GM18870 (cell line): ENCODE measurements around the gene FBXO10.
"Not testable (repeated sequence)": the region's sequence is repeated elsewhere in the genome, so short reads cannot be mapped to it uniquely, and the experiment has no call there.

Experiments used
- ATAC-seq: cut with Tn5 transposase; IDR thresholded peaks from one replicate; pipeline ENCODE4 v1.9.1; 2021; ENCODE audit warnings: moderate library complexity; ENCODE audit not compliant: unreplicated experiment

The FBXO10 gene

DNA sequence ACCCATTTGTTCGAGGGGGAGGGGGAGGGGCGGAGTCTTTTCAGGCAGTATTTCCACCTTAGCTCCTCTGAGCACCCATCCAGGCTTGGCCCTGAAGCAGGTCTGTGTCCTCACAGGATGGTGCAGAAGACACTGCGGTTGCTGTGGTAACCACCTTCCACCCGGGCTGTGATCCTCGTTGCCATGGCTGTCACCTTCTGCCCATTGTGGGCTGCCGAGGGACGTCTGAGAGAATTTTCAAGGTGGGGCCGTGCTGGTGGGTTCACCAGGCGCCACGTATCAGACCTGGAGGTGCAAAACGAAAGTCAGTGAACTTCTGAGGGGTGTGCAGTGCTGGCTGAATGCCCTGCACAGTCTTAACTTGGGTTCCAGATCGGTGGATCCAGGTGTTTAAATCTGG, 63.7 kb downstream of the FBXO10 start:
- no peak for ATAC-seq

DNA sequence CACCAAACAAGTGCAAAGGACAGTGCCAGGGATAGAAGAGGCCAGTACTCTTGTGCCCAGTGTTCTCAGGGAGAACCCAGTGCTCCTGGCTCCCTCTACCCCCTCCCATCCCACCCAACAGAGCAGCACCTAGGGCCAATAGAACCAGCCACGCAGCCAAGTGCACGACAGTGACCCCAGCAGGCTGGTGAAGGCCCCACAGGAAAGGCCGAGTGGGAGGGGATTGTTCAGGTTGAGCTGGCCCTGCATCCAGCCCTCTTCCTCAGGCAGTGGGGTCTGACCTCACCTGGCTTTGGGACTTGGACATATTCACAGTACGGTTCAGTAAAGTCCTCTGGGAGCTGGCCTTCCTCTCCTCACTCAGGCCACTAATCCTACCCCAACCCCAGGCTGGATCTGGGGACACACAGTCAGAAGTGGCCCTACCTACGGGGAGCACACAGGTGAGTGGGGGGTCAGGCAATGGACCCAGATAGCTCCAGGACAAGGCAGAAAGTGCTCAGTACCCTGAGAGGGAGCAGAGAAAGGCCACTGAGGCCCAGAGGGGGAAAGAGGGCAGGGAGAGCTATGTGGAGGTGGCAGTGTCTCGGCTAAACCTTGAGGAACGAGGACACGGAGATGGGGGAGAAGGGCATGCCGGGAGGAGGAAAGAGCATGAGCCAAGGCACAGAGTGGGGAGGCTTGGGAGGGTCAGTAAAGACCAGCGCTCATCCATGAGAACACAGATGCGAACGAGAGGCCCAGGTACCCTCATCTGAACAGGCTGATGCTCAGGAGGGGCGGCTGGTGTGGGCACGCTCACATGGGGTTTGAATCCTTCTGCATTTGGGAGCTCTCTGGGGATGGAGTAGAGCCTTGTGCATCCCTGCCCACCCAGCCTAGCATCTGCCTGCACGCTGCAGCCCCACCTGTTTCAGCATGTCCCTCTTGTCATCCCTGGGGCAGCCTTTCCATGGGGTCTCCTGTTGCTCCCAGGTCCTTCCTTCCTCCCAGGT, 64.9 kb downstream of the FBXO10 start:
- no peak for ATAC-seq

DNA sequence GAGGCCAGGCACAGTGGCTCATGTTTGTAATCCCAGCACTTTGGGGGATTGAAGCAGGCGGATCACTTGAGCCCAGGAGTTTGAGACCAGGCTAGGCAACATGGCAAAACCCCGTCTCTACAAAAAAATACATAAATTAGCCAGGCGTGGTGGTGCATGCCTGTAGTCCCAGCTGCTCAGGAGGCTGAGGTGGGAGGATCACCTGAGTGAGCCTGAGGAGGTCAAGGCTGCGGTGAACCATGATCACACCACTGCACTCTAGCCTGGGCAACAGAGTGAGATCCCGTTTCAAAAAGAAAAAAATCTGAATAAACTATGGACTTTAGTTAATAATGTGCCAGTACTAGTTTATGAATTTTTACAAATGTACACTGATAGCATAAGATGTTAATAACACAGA, 66.1 kb downstream of the FBXO10 start:
- not testable (repeated sequence) for ATAC-seq

DNA sequence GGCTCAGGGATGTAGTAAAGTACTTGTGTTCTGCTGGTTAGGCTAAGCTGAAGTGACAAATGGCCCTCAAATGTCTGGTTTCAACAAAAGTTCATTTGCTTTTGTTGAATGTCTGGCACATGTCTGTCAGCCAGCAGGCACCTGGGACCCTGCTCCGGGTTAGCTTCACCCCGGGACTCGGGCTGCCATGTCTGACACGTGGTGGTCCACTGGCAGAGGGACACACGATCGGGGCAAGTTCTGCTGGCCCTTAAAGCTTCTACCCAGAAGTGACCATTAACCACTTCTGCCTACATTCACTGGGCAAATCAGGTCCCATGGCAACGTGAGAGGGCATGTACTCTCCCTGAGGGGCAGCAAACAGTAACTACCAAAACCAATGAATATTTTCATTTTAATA, 66.6 kb downstream of the FBXO10 start:
- ATAC-seq: no peak

DNA sequence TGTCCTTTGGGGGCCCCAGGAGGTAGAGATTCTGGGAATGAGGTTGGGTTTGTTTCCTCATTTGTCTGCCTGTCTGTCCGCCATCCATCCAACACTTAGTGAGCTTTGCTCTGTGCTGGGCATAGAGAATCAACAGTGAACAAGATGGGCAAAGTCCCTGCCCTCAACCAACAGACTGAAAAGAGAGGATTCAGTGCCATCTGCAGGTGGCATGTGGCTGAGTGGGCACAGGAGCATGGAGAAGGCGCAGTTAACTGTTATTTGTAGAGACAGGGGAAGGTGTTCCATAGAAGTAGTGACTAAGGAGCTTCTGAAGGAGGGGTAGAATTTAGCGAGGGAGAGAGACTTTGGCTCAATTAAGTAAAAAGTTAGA, 67.4 kb downstream of the FBXO10 start:
- no peak for ATAC-seq

DNA sequence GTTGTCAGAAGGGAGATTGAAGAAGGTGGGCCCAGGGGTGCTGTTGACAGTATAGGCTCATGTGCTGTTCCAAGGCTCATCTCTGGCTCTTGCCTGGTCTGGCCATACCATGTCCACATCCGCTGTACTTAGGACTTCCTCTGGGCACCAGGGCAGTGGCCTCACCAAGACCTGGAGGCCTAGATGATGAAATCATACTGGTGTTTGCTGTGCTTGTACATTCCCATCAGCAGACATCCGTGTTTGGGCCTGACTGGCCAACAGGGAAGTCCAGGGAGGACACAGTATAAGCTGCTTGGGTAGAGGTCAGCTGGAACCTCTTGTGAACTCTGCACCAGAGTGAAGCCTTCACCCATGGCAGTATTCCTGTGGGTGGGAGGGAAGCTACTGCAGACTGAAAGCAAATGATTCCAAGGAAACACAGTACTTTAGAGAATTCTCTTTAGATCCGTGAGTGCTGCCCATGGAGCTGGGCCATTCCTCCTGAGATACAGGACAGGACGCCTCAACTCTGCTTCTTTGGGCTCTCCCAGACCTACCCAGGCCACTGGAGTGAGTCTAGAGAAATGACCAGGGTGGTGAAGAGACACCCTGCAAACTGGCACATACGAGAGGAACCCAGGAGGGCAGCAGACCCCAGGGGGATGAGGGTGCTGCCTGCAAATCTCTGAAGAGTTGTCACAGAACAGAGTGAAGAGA, 67.9 kb downstream of the FBXO10 start:
- ATAC-seq: no peak

DNA sequence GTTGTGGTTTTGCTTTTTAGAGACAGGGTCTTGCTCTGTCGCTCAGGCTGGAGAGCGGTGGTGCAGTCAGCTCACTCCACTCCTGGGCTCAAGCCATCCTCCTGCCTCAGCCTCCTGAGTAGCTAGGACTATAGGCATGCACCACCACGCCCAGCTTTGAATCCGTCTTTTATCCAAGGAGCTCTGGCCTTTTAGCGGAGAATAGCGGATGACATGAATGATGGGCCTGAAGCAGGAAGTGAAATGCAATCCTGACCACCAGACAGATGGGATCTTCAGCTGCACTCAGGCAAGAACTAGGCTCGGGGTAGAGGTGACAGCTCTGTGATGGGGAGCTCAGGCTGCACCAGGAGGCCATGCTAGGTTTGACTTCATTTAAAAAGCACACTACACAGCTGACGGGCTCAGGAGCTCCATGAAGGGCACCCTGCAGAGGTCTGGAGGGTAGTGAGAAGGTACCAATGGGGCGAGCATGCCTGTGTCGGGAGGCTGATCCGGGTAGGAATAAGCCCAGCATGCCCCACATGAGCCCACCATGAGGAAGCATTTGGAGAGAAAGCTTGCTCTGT, 68.5 kb downstream of the FBXO10 start:
- no peak for ATAC-seq

DNA sequence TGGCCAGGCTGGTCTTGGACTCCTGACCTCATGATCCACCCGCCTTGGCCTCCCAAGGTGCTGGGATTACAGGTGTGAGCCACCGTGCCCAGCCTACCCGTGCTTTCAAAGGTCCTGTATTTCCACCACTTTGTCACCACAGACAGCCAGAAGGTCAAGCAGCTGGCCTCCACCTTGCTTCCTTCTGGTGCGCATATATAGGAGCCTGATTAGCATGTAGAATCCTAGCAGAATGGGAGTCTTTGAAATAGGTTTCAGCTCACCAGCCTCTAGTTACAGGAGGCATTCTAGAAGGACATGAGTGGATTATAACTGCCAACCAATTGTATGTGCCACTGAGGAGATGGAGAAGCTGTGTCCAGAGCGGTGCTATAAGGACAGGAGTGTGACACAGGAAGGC, 71.6 kb downstream of the FBXO10 start:
- no peak for ATAC-seq

DNA sequence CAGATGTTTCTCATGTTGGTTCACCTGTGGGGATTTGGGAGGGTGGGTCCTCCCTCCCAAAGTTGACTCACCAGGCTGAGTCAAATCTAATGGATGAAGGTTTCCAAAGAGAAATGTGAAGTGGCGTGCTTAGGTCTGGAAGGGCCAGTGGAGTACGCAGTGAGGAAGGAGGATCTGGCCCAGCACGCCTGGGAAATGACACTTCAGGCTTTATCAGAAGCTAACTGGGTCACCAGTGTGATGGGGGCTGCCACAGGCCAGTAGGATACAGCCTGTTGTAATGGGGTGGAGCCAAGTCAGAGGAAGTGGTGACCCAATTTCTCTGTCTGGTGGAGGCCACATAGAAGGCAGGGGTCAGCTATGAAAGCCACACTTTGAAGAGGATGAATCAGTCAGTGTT, 72.4 kb downstream of the FBXO10 start:
- no peak for ATAC-seq

DNA sequence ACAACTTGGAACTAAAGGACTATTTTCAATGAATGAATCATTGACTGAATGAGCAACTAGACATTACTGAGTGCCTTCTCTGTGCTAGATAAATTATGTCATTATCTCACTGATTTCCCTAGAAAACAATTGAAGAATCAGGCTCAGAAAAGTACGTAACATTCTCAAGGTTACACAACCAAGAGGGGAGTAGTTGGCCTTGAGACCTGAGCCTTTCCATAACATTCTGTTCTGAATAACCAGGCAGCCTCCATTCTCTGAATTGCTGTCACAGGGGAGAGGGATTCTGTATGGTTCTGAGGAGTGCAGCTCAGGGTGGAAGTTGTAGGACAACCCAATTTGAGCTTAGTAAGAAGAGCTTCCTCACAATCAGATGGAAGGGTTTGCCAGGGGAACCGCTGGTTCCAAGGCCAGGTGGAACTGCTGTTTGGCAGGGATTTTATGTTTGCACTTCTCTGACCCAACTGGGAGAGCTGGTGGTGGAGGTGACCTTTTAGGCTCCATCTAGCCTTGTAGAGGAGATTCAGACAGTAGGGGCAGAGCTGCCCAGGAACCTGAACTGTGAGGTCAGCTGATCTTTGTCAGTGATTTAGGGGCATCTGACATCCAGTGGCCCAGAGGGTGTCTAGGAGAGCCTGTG, 74.1 kb downstream of the FBXO10 start:
- ATAC-seq: no peak

DNA sequence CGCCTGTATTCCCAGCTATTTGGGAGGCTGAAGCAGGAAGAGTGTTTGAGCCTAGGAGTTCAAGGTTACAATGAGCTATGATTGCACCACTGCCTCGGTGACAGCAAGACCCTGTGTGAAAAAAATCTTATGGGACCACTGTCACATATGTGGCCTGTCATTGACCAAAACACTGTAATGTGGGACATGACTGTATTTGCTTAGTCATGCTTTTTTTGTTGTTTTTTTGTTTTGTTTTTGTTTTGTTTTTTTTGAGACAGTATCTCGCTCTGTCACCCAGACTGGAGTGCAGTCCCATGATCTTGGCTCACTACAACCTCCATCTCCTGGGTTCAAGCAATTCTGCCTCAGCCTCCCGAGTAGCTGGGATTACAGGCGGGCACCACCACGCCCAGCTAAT, 76.9 kb downstream of the FBXO10 start:
- ATAC-seq: no peak

DNA sequence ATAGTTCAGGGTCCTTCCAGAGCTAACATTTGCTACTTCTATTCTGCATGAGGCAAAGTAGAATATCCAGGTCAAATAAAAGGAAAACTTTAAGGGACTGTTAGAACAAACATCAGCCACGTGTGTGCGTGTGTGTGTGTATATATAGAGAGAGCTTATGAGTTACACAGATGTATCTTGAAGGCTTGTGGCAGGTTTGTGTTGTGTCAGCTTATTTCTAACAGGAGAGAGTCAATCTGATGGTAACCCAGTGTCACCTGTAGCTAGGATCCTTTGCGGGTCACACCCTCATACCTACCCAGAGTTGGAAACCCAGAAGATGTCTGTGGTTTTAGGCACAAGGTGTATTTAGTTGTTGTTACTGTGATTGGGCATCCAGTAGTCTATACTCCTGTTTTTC, 77.7 kb downstream of the FBXO10 start:
- ATAC-seq: no peak

DNA sequence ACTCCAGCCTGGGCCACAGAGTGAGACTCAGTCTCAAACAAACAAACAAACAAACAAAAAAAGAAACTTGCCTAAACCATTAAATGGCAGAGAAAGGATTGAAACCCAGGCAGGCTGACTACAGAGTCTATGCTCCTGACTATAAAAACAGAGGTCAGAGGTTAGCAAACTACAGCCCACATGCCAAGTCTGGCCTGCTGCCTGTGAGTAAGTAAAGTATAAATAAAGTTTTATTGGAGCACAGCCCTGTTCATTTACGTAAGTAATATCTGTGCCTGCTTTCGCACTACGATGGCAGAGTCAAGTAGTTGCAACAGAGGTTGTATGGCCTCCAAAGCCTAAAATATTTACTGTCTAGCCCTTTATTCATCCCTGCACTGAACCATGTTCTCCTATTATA, 78.9 kb downstream of the FBXO10 start:
- no peak for ATAC-seq

DNA sequence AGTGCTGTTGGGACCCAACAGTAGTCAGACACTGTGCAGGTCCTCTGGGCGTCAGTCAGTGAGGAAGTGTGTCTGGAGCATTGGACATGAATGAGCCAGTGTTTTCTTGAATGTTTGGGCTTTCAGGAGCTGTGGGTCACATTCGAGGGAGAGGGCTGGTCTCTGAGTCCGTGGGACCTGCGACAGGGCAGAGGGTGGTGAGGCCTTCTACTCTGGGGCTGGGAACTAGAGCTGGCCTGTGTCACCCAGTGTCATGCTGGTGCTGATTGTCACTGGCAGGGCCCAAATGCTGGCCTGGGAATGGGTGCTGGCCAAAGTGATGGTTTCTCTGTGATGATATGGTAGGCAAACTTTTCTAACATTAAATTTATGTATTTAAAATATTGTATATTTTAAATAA, 80.2 kb downstream of the FBXO10 start:
- ATAC-seq: no peak

DNA sequence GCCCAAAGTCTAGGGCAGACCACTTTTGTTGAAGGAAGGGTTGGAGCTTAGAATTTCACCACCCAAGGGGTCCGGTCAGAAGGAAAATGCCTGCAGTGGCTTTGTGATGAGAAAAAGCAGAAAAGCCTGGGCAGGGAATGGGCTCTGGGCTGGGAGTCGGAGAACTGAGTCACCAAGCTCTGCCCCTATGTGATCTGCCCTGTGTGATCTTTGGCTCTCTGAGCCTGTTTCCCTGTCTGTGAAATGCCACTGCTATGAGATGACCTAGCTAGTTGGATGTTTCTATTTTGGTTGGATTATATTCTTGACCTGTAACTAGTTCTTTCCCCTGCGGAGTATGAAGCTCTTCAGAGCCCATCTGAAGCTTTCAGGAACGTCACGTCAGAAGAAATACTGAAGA, 80.6 kb downstream of the FBXO10 start:
- ATAC-seq: no peak

DNA sequence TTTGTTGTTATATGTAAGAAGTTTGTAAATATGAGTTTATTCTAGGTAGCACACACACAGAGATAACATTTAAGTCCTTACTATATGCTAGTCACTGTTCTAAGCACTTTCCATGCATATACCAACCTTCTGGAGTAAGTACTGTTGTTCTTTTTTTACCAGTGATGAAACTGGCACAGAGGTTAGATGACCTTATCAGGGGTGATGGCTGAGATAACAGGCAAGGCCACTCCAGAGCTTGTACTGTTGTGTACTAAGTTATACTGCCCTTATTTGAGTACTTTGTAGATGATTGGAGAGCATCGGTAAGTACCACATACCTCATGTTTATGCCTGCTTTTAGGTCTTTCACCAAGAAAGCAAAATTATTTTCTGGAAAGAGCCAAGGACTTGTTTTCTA, 84.2 kb downstream of the FBXO10 start:
- ATAC-seq: no peak

DNA sequence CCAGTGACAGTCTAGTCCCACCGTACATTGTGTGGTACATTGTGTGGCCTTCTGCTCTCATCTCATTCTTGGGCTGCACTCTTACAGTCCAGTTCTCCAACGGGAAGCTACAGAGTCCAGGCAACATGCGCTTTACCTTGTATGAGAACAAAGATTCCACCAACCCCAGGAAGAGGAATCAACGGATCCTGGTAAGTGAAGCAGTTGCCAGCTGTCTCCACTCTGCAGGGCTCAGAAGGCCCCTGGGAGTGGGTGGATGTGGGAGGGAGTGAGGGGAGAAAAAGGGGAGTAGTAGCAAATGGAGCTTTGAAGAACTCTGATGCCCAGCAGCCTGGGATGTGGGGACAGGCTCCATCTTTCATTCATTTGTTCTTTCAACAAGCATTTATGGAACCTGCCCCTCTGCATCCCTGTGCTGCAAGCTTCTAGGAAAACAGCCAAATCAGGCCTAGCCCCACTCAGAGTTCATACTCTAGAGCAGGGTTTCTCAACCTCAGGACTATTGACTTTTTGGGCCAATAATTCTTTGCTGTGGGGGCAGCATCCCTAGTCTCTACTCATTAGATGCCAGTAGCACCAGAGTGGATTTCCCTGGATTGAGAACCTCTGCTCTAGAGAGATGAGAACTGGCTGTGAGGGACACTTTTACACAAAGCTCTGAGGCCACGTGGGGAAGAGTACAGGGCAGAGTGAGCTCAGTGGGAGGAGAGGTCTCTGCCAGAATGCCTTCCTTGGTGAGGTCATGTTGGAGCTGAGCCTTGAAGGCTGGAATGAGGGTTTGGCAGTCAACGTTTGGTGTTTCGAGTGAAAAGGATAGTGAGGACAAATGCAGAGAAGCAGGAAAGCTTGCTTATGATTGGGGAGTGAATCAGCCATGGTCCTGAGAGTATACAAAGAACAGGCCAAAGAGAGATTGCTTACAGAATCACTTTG, 89.3 kb downstream of the FBXO10 start:
- no peak for ATAC-seq

DNA sequence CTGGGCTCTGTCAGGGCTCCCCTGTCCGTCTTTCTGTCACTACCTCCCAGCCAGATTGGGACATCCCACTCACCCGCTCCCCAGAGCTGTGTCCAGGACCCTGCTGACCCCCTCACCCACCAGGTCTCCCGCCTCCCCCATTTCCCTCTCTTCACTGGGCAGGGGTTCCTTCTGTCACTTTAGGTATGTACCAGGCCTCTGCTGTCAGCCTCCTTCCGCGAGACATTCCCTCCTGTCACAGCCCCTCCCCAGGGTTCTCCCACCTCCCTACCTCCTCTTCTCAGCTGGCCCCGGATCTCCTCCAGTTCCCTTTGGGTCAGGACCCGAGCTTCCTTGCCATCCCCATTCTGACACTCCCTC, 89.9 kb downstream of the FBXO10 start:
- ATAC-seq: no peak

DNA sequence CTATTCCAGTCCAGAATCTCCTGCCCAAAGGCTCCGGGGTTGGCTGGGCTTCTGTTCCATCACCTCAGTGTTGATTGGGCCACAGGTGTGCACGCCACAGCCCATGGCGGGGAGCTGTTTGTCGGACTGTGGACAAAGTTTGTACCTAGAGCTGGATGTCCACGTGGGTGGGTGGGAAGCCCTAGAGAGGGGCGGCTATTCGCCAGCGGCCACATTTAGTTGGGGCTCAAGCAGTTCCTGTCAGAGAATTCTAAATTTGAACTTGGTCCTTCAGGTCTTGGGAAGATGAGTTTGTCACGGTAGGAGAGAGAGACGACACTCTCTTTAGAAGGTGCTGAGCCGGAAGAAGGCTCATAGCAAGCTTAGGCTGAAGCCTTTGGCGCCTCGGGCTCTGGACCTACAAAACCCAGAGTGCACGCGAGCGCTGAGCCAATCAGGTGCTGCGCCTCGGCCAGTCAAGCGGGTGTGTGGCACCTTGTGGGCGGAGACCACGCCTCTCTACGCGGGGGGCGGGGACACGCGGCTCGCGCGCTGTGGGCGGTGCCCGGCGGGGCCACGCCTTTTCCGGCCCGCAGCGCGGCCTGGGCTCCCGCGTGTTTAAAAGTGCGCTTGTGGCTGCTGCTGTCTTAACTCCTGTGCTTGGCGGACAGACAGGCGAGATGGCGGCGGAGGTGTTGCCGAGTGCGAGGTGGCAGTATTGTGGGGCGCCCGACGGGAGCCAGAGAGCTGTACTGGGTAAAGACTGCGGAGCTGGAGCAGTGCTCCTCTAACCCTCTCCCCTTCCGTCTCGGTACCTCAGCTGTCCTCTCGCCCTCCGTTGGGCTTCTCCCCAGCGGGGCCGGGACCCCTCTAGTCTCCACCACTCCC, 90.6 kb downstream of the FBXO10 start, which contains the start of gene POLR1E:
Gene POLR1E (plus strand): TSS at position 560 of the 867 bp plus-strand sequence. CDS start 100 bp downstream, at position 660.
- peak; percentile 83 for ATAC-seq
